ENCODE measurements around the gene SPATA13.

SPATA13 gene

DNA sequence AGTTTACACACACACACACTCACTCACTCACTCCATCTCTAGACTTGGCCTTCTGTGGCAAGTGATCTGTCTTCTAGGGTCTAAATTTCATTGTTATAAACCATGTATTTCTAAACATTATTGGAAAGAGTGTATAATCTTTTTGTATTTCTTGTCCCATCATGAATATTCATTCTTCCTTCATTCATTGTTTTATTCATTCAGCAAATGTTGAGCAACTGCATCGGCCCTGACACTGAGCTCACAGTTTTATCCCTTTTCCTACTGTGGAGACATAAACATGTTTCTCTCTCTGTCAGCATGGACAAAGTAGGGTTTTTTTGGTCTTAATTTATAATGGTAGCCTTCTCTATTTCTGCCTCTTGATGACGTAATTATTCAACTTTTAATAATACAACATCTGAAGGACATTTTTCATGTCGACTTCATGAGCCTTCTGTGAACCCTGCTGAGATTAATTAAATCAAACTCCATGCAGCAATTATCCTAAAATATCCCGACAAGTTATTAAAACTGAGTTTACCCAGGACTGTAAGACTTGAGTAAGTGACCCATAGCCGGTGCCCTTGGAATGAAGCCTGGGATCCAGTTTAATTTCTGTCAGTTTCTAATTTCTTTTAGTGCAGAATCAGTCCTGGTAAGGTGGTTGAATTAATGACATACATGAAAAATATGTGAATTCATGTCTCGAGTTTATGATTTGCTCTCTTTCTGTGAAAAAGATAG lies 7.3 kb downstream of the SPATA13 start:
- DNase-seq (ENCODE audit: low spot score): no peak

DNA sequence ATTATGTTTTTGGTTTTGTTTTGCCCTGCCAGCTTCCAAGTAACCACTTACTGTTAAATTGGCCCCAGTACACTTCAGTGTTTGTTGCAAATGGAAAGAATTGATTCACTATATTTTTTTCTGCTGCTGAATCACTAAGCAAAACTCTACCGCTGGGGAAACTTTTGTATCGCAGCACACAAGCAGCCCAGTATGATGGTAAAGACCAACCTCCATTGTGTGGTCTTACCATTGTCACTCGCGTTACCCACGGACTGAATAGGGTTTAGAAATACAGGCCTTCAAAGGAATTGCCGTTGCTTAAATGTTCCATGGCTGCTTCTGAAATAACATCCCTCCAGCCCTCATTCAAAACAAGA lies 7.9 kb downstream of the SPATA13 start:
- no peak for DNase-seq (ENCODE audit: low spot score)

DNA sequence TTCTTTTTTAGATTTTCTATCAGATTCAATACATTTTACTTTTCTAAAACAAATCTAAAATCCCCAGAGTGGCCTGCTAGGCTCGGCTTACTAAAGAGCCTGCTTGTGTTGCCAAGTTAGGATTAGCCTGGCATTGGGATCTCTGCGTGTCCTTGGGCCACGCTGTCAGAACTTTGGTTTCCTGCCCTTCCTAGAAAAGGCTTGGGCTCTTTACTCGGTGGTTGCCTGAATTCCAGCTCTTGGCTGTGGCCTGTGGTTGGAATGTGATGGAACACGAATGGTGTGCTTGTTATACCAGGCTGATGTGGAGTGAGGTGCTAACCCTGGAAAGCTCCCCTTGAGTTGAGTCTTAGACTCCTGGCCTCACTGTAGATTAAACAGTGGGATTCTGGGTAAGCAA lies 8.5 kb downstream of the SPATA13 start:
- no peak for DNase-seq (ENCODE audit: low spot score)

DNA sequence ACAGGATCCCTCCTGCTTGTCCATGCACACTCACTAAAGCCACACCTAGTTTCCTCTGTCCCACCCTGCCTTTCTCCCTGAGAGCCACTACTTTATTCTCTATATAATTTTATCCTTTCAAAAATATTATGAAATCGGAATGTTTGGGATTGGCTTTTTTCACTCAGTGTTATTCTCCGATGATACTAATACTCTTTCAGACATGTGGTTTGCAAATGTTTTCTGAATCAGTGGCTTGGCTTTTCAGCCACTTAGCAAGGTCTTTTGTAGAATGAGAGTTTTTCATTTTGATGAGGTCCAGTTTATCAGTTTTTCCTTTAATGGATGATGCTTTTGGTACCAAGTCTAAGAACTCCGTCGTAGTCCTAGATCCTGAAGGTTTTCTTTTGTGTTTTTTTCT lies 11.6 kb downstream of the SPATA13 start:
- DNase-seq (ENCODE audit: low spot score): no peak

DNA sequence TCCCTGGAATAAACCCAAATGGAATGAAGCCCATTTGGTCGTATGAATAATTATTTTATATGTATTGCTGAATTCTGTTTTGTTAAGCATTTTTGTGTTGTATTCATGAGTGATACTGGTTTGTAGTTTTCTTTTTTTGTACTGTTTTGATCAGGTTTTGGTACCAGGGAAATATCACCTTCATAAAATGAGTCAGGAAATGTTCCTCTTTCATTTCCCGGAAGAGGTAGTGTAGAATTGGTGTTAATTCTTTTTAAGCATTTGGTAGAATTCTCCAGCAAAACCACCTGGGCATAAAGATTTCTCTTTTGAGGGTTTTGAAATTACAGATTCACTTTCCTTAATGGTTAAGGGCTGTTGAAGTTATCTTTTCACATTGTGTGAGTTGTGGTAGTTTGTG lies 13.3 kb downstream of the SPATA13 start:
- DNase-seq (ENCODE audit: low spot score): no peak

DNA sequence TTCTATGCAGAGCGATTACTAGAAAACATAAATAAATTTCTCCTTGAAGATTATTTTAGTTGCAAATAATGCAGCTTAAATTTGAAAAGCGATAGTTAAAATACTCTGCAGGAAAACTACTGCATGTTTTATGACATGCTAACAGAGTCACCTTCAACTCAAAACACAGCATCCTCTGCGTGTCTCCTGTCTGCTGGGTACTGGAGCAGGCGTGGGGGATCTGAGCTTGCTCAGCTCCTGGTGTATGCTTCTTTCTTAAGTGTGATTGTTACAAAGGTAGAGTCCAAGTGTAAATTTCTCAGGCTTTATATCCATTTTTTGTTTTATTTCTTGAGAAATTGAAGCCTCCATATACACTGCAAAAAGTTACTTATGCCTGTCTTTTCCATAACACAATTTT lies 15.3 kb downstream of the SPATA13 start:
- DNase-seq (ENCODE audit: low spot score): no peak

DNA sequence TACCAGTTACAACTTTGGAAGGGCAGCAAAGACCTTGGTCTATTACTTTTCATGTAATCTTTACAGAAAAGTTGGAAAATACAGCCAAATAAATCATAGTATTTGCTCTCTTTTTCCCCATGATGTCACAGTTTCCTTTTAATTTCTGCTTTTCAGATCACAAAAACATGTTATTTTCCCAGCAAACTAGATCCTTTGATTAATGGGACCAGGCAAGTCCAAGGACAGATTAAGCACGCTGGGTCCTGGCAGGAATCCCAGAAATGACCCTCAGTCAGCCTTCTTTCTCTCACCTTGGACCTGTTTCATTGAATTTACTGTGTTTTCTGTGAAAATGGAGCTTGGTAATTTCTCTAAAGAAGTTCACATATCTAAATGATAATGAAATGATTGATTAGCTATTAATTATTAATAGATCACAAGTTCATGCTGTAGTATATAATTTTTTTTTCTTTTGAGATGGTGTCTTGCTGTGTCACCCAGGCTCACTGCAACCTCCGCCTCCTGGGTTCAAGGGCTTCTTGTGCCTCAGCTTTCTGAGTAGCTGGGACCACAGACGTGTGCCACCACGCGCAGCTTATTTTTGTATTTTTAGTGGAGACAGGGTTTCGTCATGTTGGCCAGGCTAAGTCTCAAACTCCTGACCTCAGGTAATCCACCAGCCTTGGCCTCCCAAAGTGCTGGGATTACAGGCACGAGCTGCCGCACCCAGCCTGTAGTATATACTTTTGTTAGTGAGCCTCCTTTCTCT lies 16.0 kb downstream of the SPATA13 start:
- DNase-seq (ENCODE audit: low spot score): no peak

DNA sequence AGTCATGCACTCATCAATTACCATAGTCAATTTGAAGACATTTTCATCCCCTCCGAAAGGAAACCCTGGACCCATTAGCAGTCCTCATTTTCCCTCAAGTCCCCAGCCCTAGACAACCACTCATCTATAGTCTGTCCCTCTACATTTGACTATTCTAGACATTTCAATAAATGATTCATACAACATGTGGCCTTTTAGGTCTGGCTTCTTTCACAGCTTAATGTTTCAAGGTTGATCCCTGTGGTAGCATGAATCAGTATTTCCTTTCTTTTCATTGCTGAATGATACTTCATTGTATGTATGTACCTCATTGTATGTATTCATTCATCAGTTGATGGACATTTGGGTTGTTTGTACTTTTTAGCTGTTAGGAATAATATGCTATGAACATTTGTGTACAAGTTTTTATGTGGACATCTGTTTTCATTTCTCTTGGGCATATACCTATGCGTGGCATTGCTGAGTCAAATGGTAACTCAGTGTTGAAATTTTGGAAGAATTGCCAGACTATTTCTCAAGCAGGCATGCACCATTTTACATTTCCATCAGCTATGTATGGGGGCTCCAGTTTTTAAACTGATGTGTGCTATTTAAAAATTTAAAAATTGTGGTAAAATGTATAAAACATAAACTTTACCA lies 18.4 kb downstream of the SPATA13 start:
- no peak for DNase-seq (ENCODE audit: low spot score)

DNA sequence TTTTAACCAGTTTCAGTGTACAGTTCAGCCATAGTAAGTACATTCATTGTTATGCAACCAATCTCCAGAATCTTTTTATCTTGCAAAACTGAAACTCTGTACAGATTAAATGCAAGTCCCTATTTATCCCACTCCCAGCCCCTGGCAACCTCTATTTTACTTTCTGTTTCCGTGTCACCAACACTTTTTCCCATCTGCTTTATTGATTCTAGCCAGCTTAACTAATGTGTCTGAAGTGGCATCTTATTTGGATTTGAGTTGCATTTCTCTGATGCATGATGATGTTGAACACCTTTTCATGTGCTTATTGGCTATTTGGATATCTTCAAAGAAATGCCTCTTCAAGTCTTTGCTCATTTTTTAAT lies 18.9 kb downstream of the SPATA13 start:
- no peak for DNase-seq (ENCODE audit: low spot score)

DNA sequence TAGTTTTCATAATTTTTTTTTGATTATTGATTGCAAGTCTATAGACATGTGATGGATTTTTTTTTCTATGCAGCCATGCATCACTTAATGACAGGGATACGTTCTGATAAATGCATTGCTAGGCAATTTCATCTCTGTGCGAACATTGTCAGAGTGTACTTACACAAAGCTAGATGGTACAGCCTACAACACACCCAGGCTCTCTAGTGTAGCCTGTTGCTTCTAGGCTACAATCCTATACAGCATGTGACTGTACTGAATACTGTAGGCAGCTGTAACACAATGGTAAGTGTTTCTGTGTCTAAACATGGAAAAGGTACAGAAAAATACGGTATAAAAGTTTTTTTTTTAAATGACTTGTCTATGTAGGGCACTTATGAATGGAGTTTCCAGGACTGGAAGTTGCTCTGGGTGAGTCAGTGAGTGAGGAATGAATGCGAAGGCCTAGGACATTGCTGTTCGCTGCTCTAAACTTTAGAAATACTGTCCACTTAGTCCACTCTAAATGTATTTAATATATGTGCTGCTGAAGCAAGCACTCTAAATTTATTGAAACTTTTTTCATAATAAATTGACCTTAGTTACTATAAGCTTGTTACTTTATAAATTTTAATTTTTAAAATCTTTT lies 20.3 kb downstream of the SPATA13 start:
- DNase-seq (ENCODE audit: low spot score): no peak

DNA sequence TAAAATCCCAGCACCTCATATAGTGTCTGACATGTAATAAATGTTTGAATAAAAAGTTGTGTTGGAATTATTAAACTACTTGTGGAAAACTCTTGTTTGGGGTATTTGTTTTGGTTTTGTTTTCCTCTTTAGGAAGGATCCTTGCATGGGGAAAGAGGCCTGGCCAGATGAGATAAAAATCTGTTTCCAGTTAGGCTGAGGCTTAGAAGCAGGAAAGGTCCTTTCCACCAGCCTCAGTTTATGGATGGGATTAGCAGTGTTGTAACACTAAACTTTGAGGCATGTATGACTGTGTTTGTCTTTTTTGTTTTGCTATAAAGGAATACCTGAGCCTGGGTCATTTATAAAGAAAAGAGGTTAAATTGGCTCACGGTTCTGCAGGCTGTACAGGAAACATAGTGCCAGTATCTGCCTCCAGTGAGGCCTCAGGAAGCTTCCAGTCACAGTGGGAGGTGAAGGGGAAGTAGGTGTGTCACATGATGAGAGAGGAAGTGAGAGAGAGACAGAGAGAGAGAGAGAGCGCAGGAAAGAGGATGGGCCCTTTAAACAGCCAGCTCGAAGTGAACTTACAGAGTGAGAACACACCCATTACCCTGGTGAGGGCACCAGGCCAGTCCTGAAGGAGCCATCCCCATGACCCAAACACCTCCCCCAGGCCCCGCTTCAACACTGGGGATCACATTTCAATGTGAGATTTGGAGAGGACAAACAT lies 21.6 kb downstream of the SPATA13 start:
- peak; percentile 22 for DNase-seq (ENCODE audit: low spot score)

DNA sequence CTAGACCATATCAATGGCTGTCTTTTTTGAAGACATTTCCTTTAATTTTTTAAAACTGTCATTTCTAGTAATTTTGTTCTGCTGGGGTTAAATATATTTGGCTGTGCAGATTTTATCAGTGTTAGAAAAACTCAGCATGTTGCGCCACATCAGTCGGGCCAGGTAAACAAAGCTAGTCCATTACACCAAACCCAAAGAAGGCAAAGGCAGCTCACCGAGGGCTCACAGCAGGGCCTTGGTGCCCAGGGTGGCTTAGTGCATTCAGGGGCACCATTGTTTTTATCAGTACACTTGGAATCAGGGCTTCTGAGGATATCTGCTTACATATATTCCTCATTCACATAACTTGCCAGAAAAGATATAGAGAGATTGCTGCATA lies 22.2 kb downstream of the SPATA13 start:
- DNase-seq (ENCODE audit: low spot score): no peak

DNA sequence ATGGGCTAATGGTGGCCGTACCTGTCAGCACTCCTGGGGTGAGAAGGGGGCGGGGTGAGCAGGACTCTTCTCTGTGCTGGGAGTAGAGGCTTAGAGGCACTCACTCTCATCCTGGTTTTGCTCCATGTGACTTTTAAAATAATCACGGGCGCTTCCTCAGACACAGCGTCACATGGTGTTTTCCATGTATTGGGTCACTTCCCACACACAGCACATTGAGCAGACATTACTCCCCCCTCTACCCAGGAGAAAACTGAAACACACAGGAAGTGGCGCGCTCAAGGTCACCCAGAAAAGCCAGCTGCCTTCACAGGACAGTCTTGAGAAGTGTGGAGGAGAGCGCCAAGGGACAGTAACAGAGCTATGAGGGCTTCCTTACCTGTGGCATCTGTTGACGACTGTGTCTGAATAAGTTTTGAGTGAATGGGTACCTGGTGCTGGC lies 23.2 kb downstream of the SPATA13 start:
- DNase-seq (ENCODE audit: low spot score): no peak

DNA sequence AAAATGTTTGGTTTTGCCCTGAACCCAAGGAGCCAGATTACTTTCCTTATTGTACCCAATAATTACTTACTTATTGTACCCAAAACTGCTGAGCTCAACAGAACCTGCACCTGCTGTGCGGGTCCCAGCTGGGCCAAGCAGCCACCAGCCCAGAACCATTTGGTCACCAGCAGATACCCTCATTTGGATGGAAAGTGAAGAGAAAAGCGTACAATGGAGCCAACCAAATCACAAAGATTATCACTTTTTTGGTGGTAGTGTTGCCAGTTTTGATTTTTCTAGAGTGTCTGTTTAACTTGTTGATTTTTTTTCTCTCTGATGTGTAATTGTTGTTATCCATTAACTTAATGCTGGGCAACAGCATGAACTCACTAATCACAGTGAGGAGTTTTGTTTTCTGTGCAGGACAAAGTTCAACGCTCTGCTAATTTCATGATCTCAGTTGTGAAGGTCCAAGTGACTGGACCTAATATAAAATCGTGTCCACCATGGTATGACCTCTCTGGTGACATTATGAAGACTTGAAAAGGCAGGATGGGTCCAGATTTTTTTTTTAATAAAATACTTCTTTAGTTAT lies 23.8 kb downstream of the SPATA13 start:
- DNase-seq (ENCODE audit: low spot score): no peak

DNA sequence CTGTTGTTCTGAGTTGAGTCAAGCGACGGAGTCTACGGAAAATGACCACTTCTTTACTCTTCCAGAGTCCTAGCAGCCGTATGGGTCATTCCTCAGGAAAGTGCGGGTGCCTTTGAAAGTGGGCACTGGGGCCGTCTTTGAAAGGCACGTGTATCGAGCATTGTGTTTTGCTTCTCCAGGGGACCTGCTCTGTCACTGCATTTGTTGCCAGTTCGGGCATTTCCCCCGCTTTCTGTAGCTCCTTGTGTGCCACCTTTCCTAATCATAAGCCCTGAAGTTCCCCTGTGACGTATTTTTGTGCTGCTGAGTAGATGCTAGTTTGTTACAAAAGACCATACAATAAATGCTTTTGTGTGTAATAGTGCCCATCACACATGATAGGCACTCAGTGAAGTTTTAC lies 24.4 kb downstream of the SPATA13 start:
- DNase-seq (ENCODE audit: low spot score): no peak

DNA sequence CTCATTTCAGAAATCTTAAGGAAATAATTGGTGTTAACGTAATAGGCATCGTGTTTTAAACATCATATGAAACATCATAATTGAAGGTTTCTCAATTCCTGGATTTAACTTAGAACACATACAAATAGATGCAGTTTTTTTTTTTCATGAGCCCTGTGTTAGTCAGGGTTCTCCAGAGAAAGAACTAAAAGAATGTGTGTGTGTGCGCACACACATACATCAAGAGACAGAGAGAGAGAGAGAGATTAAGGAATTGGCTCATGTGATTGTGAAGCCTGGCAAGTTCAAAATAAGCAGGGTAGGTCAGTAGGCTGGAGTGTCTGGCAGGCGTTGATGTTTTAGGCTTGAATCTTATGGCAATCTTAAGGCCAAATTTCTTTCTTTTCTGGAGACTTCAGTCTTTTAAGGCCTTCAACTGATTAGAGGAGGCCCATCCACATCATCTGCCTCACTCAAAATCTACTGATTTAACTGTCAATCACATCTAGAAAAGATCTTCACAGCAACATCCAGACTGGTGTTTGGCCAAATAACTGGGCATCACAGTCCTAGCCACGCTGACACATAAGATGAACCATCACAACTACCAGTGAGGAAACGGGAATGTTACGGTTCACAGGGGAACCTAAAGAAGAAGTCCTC lies 25.2 kb downstream of the SPATA13 start:
- DNase-seq (ENCODE audit: low spot score): no peak

DNA sequence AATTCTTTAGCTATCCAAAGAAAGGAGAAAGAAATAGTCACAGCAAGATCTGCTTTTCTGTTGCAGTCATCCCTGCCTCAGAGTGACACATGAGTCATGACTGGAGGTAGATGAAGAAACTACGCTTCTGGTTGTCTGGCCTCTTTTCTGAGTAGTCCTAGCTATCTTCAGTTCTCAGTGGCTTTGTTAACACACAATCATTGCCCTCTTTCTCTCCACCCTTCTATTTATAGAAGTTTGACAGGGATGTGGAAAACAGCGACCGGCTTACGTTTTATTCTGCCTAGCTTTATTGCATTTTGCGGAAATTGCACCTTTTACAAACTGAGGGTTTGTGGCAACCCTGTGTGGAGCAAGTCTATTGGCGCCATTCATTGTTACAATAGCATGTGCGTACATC lies 26.7 kb downstream of the SPATA13 start:
- DNase-seq (ENCODE audit: low spot score): no peak

DNA sequence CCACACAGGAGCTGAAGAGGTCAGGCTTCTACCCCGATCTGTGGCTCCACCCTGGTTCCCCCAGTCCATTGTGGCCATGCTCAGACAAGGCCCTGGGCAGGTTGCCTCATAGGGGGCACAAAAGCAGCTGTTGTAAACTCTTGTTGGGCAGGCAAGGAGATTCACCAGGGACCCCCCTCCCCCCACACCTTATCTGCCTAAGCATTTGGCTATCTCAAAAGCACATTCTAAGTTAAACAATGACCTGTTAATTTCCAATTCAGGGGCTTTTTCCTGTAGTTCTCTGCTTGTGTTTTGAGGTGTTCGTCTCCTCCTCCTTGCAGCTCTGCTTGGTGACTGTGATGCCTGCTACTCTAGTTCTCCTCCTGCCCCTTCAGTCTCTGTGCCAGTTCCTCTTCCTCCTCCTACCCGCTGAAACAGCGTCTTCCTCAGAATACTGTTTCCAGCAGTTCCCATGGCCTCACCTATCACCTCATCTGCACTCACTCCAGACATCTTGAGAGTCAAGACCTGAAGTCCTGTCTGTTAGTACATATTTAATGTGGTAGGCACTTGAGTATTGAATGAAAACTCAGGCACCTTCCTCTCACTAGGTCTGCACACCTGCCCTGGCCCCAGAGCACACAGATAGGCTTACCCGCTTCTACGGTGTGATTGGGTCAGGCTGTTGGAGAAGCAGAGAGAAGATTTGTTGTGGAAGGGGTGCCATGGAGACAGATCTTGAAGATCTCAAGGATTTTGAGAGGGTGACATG lies 31.7 kb downstream of the SPATA13 start:
- no peak for DNase-seq (ENCODE audit: low spot score)

DNA sequence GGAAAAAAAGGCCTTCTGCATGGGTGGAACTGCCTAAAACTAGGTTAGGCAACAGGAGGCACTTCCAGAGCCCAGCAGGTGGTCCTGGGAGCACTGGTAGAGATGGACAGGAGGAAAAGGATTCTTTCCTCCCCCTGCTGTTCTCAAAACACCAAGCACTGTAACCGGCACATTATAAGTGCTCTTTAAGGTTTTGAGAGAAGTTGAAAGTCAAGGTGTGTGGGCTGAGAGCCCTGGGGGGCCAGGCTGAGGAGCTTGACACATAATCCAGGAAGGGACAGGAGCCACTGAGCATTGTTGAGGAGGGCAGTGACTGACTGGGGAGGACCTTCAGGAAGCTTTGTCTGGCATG lies 32.3 kb downstream of the SPATA13 start:
- DNase-seq (ENCODE audit: low spot score): no peak

DNA sequence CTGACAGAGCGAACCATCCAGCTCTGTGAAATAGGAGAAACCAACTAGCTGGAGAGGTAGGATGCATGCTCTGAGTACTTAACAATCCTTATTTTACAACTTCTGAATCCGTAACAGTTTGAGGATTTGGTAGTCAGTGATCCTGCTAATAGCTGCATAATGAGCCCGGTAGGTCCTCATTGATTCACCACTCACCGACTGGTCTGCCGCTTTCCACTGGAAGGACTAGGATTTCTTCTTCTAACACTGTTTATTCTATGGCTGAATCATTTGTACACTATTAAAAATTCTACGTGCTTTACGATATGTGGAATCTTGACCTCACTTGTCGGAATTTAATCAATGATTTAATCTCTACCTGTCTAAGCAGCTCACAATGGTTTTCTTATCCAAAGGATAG lies 33.9 kb downstream of the SPATA13 start:
- DNase-seq (ENCODE audit: low spot score): no peak

DNA sequence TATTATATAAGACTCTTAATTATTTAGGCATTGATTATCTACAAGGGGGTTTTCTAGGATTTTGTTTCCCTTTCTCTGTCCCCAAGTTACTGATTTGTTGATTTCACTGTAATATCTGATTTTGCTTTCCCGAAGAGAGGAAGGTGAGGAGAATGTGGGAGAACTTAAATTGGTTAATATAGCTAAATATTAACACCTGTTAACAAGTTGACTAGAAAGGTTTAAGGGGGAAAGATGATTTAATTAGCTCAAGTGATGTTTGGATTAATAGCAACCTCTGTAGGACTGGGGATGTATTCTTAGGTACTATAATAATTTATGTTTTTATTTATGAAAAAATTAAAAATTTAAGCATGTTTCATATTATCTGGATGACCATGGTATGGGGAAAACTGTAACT lies 35.1 kb downstream of the SPATA13 start:
- DNase-seq (ENCODE audit: low spot score): no peak
